ENCODE data around the gene KLHL41.
"Not testable (repeated sequence)": the region's sequence is repeated elsewhere in the genome, so short reads cannot be mapped to it uniquely, and the experiment has no call there.

Gene KLHL41

DNA sequence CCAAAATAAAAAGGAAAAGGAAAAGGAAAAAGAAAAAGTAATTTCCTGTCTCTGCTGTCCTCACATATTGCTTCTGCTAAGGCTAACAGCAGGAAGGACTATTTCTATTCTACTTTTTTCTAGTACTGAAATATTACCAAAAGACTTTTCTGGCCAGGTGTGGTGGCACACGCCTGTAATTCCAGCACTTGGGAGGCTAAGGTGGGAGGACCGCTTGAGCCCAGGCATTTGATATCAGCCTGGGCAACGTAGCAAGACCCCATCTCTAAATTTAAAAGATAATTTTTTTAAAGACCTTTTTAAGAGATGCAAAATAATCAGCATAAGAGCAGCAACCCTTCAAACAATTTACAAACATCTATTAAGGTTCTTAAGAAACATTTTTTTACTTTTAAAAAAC lies 32.9 kb downstream of the KLHL41 start:
- Histone ChIP-seq H3K79me2 (ENCODE audit: low read length) (no peaks in the 10 kb centered on the region), H3K27ac (ENCODE audit: low read length) (no peak overlapping the region), H3K4me1 (ENCODE audit: low read length) (no peaks in the 10 kb centered on the region), H3K9me3 (replicated peaks; ENCODE audit: insufficient read depth, low read length) (no peaks in the 10 kb centered on the region), H3F3A (ENCODE audit: insufficient read depth, low read length) (no peaks in the 10 kb centered on the region), H4K20me1 (ENCODE audit: insufficient read depth, low read length) (no peaks in the 10 kb centered on the region), H3K36me3 (replicated peaks; ENCODE audit: insufficient read depth, low read length) (no peaks in the 10 kb centered on the region; the same call in 1 of the 2 replicates), H3K9me2 (replicated peaks; ENCODE audit: insufficient read depth, low read length) (no peaks in the 10 kb centered on the region), H3K27me3 (replicated peaks; ENCODE audit: insufficient read depth, low read length) (no peaks in the 10 kb centered on the region), H3K4me3 (ENCODE audit: low read length) (no peak overlapping the region), H3K9ac (ENCODE audit: low read length) (no peak overlapping the region), H3K4me2 (ENCODE audit: low read depth, low read length) (no peak overlapping the region), H2AFZ (ENCODE audit: low read length) (no peak overlapping the region)
- TF ChIP-seq, protein P1, sequence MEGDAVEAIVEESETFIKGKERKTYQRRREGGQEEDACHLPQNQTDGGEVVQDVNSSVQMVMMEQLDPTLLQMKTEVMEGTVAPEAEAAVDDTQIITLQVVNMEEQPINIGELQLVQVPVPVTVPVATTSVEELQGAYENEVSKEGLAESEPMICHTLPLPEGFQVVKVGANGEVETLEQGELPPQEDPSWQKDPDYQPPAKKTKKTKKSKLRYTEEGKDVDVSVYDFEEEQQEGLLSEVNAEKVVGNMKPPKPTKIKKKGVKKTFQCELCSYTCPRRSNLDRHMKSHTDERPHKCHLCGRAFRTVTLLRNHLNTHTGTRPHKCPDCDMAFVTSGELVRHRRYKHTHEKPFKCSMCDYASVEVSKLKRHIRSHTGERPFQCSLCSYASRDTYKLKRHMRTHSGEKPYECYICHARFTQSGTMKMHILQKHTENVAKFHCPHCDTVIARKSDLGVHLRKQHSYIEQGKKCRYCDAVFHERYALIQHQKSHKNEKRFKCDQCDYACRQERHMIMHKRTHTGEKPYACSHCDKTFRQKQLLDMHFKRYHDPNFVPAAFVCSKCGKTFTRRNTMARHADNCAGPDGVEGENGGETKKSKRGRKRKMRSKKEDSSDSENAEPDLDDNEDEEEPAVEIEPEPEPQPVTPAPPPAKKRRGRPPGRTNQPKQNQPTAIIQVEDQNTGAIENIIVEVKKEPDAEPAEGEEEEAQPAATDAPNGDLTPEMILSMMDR (IDR thresholded peaks at IDR 0.05; ENCODE audit: low read length) = no peak
- no peak for TF ChIP-seq EZH2phosphoT487 (IDR thresholded peaks at IDR 0.05; ENCODE audit: low read length)
- TF ChIP-seq EZH2 (optimal IDR thresholded peaks at IDR 0.05; ENCODE audit: low read depth, low read length) = no peak
- DNase-seq = no peak

DNA sequence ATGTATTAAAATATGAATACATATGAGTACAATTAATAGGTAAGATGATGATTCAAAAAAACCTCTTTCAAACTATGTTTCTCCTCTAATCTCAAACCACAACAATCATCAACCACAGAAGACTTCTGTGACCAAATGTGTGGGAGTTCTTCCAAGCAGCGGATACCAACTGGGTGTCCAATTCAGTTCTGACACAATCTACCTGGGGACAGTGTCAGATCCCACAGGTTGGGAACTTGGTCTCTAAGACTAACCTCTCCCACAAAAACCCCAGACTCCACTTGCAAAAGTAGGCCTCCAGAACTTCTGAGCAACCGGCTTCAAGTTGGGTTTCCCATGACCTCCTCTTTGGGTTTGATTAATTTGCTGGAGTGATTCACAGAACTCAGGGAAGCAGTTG lies 37.3 kb downstream of the KLHL41 start:
- Histone ChIP-seq H3K9ac (ENCODE audit: low read length) (no peak overlapping the region), H3K9me2 (replicated peaks; ENCODE audit: insufficient read depth, low read length) (no peaks in the 10 kb centered on the region), H3K27me3 (replicated peaks; ENCODE audit: insufficient read depth, low read length) (no peaks in the 10 kb centered on the region), H4K20me1 (ENCODE audit: insufficient read depth, low read length) (no peaks in the 10 kb centered on the region), H3F3A (ENCODE audit: insufficient read depth, low read length) (no peaks in the 10 kb centered on the region), H3K27ac (ENCODE audit: low read length) (no peak overlapping the region), H3K9me3 (replicated peaks; ENCODE audit: insufficient read depth, low read length) (no peaks in the 10 kb centered on the region), H2AFZ (ENCODE audit: low read length) (no peak overlapping the region), H3K36me3 (replicated peaks; ENCODE audit: insufficient read depth, low read length) (0 out of 2 replicates have a peak, but pooled peaks cover 2% of the 10 kb centered on the region), H3K4me3 (ENCODE audit: low read length) (no peak overlapping the region), H3K79me2 (ENCODE audit: low read length) (no peaks in the 10 kb centered on the region), H3K4me2 (ENCODE audit: low read depth, low read length) (no peak overlapping the region), H3K4me1 (ENCODE audit: low read length) (no peaks in the 10 kb centered on the region)
- TF ChIP-seq EZH2phosphoT487 (IDR thresholded peaks at IDR 0.05; ENCODE audit: low read length) (no peak), EZH2 (optimal IDR thresholded peaks at IDR 0.05; ENCODE audit: low read depth, low read length) (no peak)
- TF ChIP-seq, protein P1 (IDR thresholded peaks at IDR 0.05; ENCODE audit: low read length) = no peak
- no peak for DNase-seq

GRCh38 chr2:169561364-169561763 lies 51.9 kb downstream of the KLHL41 start:
- H3K79me2 ChIP-seq (ENCODE audit: low read length) = peaks cover 4% of the 10 kb centered on the region; the same call in 1 of the 2 replicates
- no peak overlapping the region for H3K9ac ChIP-seq (ENCODE audit: low read length)
- no peaks in the 10 kb centered on the region for H3K27me3 ChIP-seq (replicated peaks; ENCODE audit: insufficient read depth, low read length)
- no peak overlapping the region for H3K4me3 ChIP-seq (ENCODE audit: low read length)
- no peak overlapping the region for H3K27ac ChIP-seq (ENCODE audit: low read length)
- no peaks in the 10 kb centered on the region for H4K20me1 ChIP-seq (ENCODE audit: insufficient read depth, low read length)
- no peaks in the 10 kb centered on the region for H3K9me2 ChIP-seq (replicated peaks; ENCODE audit: insufficient read depth, low read length)
- no peak for DNase-seq
- H3K9me3 ChIP-seq (replicated peaks; ENCODE audit: insufficient read depth, low read length) = no peaks in the 10 kb centered on the region
- no peak overlapping the region for H3K4me2 ChIP-seq (ENCODE audit: low read depth, low read length)
- H3K36me3 ChIP-seq (replicated peaks; ENCODE audit: insufficient read depth, low read length) = peaks cover 10% of the 10 kb centered on the region; the same call in 1 of the 2 replicates
- H2AFZ ChIP-seq (ENCODE audit: low read length) = no peak overlapping the region
- TF ChIP-seq EZH2 (optimal IDR thresholded peaks at IDR 0.05; ENCODE audit: low read depth, low read length) = no peak
- TF ChIP-seq EZH2phosphoT487 (IDR thresholded peaks at IDR 0.05; ENCODE audit: low read length) = no peak
- TF ChIP-seq, protein P1 (IDR thresholded peaks at IDR 0.05; ENCODE audit: low read length) = no peak
- no peaks in the 10 kb centered on the region for H3K4me1 ChIP-seq (ENCODE audit: low read length)
- H3F3A ChIP-seq (ENCODE audit: insufficient read depth, low read length) = peaks cover 4% of the 10 kb centered on the region; the same call in 1 of the 2 replicates

DNA sequence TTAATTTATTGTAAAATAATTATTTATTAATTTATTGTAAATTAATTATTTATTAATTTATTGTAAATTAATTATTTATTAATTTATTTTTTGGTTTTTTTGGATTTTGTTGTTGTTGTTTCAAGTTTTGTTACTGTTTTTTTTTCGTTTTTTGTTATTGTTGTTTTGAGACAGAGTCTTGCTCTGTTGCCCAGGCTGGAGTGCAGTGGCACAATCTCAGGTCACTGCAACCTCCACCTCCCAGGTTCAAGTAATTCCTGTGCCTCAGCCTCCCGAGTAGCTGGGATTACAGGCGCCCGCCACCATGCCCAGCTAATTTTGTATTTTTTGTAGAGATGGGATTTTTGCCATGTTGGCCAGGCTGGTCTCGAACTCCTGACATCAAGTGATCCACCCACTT lies 52.6 kb downstream of the KLHL41 start:
- not testable (repeated sequence) for H3K27ac ChIP-seq (ENCODE audit: low read length); H3K9ac ChIP-seq (ENCODE audit: low read length); H4K20me1 ChIP-seq (ENCODE audit: insufficient read depth, low read length); H3K9me2 ChIP-seq (replicated peaks; ENCODE audit: insufficient read depth, low read length); H3K9me3 ChIP-seq (replicated peaks; ENCODE audit: insufficient read depth, low read length); H3K36me3 ChIP-seq (replicated peaks; ENCODE audit: insufficient read depth, low read length); H3K4me3 ChIP-seq (ENCODE audit: low read length); H3K27me3 ChIP-seq (replicated peaks; ENCODE audit: insufficient read depth, low read length); H3F3A ChIP-seq (ENCODE audit: insufficient read depth, low read length); DNase-seq; H2AFZ ChIP-seq (ENCODE audit: low read length); H3K79me2 ChIP-seq (ENCODE audit: low read length); H3K4me2 ChIP-seq (ENCODE audit: low read depth, low read length); H3K4me1 ChIP-seq (ENCODE audit: low read length)
